Limb (tissue), 2 donors: ENCODE results near the gene LPP.
"Not testable (repeated sequence)": the region's sequence is repeated elsewhere in the genome, so short reads cannot be mapped to it uniquely, and the experiment has no call there.

ENCODE experiments used
- DNase-seq, 2 donors: peaks; one replicate each; pipeline ENCODE4 v3.0.0-alpha.2; 2016; ENCODE audit errors: extremely low spot score in 2 of 2

LPP gene

DNA sequence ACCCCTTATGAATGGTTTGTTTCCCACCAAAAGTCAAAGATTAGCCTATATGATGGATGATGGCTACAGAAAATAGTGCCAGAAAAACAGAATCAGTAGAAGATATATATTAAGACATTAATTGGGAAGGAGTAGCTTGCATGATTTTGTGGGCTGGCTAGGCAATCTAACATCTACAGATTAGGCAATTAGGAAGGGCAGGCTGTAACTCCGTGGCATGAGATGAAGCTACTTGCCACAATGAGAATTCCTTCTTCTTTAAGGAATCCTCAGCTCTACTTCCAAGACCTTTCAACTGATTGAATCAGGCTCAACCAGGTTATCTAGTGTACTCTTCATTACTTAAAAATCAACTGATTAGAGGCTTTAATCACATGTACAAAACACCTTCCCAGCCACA is 426.7 kb downstream of the LPP start:
- DNase-seq = no peak

- DNase-seq = no peak
These were observed 427.4 kb downstream of the LPP start for GRCh38 chr3:188581365-188581764.

- no peak for DNase-seq
These were observed 427.8 kb downstream of the LPP start for GRCh38 chr3:188581792-188582191.

- no peak for DNase-seq
These were observed 429.6 kb downstream of the LPP start for GRCh38 chr3:188583341-188584161.

DNA sequence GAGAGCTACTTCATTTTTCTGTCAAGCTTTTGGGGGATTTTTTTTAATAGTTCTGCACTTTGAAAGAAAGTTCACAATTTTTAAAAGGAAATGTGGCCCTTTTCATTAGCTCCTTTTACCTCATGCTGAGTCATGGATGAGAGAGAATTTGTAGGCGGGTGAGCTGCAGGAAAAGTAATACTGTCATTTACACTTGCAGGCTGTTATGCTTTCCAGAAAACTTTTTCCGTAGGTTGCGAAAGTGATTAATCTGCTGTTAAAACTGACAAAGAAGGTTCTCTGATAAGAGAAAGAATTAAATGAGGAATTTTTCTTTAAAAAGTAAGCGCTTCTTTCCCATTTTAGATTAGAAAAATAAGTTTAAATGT is 430.2 kb downstream of the LPP start:
- no peak for DNase-seq

DNA sequence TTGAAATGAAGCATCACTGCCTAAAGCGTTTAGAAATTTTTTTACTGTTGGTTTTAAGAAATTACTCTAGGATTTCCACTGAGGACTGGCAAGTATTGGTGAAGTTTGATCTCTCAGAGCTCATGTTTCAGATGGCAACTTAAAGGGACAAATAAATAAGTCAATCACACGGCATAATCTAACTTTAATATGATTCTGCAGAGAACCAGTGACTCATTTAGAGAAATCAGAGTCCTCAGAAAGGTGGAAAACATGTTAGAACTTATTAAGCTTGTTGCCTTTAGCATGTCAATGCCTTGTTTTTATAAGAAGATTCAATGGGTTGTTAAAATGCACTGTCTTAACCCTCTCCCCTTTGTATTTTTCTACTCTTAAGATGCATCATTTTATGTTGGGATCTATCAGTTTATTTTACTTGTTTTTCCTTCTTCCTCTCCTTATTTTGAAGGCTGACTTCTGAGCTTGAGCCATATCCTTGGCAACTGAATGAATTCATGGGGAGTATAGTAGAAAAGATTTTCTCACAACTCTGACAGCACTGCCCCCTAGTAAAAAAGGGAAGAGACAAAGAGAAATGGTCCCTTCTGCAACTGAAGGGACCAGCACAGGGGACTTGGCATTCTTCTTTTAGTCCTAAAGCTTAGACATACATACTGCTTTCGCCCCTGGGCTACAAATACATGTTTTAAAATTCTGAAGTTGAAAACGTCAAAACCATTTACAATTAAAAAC is 431.2 kb downstream of the LPP start:
- DNase-seq = no peak

- DNase-seq = no peak
These were observed 435.1 kb downstream of the LPP start for GRCh38 chr3:188589071-188589470.

DNA sequence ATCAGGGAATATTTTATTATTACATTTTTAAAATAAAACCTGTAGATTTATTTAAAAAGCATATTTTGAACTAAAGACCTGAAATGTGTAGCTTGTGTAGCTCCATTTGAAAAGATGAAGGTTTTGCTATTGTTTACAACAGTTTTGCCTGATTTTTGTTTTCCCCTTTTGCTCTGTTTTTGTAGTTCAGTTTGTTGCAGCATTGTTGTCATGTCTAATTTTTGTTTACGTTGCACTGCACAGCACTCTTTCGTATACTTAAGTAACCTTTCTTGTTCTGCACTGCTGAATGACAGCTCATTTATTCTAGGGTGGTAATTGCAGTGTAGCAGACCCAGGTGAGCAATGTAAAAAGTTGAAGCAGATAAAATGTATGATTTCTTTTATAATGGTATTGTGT is 435.8 kb downstream of the LPP start:
- no peak for DNase-seq

DNA sequence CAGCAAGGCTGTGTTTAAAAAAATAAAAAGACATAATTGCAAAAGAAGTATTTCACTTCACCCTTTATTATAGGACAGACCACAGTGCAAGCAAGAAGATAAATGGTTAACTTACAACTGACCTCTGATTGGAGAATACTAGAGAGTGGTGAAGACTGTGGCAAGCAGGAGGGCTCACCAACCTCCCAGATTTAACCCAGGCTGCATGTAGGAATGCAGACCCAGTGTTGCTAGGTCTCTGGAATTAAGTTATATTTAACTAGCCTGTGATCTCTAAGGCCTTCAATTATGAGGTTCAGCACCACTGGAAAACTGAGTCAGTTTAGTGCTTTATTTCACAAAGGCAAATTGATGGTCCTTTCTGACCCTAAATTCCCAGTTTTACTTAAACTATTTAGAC is 436.6 kb downstream of the LPP start:
- DNase-seq = no peak

DNA sequence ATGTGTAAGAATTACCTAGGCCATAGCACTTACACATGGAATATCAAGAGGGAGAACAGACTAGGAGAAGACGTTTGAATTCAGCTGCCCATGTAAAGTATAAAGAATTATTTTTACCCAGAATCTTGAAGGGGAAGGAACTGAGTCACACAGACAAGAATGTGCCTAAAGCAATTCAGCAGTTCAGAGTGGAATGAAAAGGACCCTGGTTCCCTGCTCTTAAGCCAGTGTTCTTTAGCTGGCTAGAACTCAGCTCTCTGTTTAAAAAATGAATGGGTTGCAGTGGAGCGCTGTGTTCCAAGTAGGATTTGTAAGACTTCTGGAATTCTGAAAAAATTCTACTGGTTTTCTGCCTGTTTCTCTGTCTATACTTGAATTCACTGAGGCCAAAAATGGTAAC is 440.2 kb downstream of the LPP start:
- no peak for DNase-seq

GRCh38 chr3:188595890-188596376 is 442.0 kb downstream of the LPP start:
- no peak for DNase-seq

GRCh38 chr3:188598894-188599293 is 444.9 kb downstream of the LPP start:
- no peak for DNase-seq

DNA sequence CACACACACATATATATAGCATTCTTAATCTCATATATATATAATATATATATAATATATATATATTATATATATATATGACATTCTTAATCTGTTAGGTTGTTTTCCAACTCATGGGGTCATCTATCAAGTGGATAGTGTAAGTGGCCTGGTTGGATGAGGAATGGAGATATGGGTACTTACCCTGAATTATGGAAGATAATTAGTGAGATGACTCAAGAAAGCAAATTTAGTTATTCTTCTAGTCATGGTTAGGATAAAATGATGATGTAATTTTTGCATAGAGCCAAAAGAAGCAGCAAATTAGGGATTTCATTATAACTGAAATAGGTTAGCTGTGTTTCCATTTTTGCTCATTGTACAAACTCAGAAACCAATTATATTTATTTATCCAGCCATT is 448.2 kb downstream of the LPP start:
- no peak for DNase-seq

GRCh38 chr3:188602620-188603019 is 448.7 kb downstream of the LPP start:
- DNase-seq = no peak

DNA sequence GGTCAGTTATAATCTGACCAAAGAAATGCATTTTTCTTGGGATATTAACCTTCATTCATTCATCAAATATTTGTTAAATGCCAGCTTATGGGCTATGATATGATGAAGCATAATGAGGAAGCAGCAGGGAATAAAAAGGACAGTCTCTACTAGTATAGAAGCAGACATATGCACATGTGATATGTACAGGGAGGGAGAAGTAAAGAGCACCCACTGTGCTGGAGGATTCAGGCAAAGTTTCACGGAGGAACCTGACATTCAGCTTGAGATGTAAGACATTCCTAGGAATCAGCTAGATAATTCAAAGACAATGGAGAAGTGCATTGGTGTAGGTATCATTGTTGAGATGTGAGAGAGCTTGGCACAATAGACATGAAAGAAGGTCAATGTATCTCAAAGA is 450.7 kb downstream of the LPP start:
- no peak for DNase-seq

- no peak for DNase-seq
These were observed 451.3 kb downstream of the LPP start for GRCh38 chr3:188605231-188605630.

GRCh38 chr3:188605905-188606304 is 451.9 kb downstream of the LPP start:
- DNase-seq = no peak

DNA sequence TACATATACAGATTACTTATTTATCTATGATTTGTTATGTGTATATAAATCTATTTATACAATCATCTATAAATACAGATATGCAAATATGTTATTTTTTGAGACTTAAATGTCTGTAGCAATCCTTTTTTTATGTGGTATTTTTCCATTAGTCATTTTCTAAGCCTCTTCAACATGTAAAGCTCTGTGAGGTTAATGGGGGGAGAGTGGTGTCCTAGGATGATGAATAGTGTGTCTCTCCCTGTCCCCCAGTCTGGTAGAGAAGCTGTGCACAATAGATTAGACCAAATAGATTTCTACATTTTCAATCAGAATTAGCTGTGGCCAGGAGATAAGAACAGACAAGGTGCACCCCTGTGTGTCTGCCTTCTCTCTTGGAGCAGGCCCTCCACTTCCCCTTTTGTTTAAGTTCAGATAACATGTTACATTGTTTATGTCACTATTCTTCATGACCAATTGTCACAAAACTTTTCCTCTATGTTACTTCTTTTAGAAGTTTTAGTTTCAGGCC is 453.9 kb downstream of the LPP start:
- DNase-seq = no peak

GRCh38 chr3:188608401-188608800 is 454.4 kb downstream of the LPP start:
- DNase-seq = no peak

DNA sequence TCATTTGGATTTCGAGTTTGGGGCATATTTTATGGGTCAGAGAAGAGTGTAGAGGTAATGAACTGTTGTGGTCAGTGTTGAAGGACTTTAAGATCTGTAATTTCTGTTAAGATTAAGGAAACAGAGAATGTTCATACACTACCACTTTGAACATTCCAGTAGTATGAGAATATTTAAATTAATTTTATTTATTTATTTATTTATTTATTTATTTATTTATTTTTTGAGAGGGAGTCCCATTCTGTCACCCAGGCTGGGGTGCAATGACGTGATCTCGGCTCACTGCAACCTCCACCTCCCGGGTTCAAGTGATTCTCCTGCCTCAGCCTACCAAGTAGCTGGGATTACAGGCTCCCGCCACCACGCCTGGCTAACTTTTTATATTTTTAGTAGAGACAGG is 459.8 kb downstream of the LPP start:
- DNase-seq = not testable (repeated sequence)

- DNase-seq = no peak
These were observed 463.3 kb downstream of the LPP start for GRCh38 chr3:188617270-188617669.

- DNase-seq = no peak
These were observed 464.2 kb downstream of the LPP start for GRCh38 chr3:188617988-188618701.
